ENCODE measurements around the gene LAMTOR5.

The LAMTOR5 gene

GRCh38 chr1:110407260-110408210 is at the start of gene LAMTOR5:
Gene LAMTOR5, minus strand, starts transcription at chr1:110407694. Its CDS starts 74 bp downstream, at chr1:110407620.
- DNase-seq (ENCODE audit: low spot score) = peak; percentile 92
- in situ Hi-C loops (cut with MboI; ENCODE audit: low sequenced_read_pairs, unreplicated experiment) = no loop called here
- peak; percentile 2 for TF ChIP-seq CTCF (IDR thresholded peaks at IDR 0.05; ENCODE audit: borderline replicate concordance, control extremely low read depth, extremely low read depth, insufficient read depth, missing control alignments)

GRCh38 chr1:110457206-110457605 is 49.7 kb upstream of the LAMTOR5 start:
- in situ Hi-C loops (cut with MboI; ENCODE audit: low sequenced_read_pairs, unreplicated experiment) = loop anchor here (10.0 kb wide), 2 partner anchors 132 to 252 kb away; no protein-coding TSS in a partner anchor
- no peak for DNase-seq (ENCODE audit: low spot score)
- TF ChIP-seq CTCF (IDR thresholded peaks at IDR 0.05; ENCODE audit: borderline replicate concordance, control extremely low read depth, extremely low read depth, insufficient read depth, missing control alignments) = no peak

- no peak for TF ChIP-seq CTCF (IDR thresholded peaks at IDR 0.05; ENCODE audit: borderline replicate concordance, control extremely low read depth, extremely low read depth, insufficient read depth, missing control alignments)
- DNase-seq (ENCODE audit: low spot score) = no peak
- in situ Hi-C loops (cut with MboI; ENCODE audit: low sequenced_read_pairs, unreplicated experiment) = loop anchor here (10.0 kb wide), 2 partner anchors 130 to 250 kb away; no protein-coding TSS in a partner anchor
Measured at GRCh38 chr1:110455151-110455550, 47.7 kb upstream of the LAMTOR5 start.

- DNase-seq (ENCODE audit: low spot score) = no peak
- no peak for TF ChIP-seq CTCF (IDR thresholded peaks at IDR 0.05; ENCODE audit: borderline replicate concordance, control extremely low read depth, extremely low read depth, insufficient read depth, missing control alignments)
- in situ Hi-C loops (cut with MboI; ENCODE audit: low sequenced_read_pairs, unreplicated experiment) = loop anchor here (10.0 kb wide), 2 partner anchors 130 to 250 kb away; no protein-coding TSS in a partner anchor
Measured at GRCh38 chr1:110454328-110454727, 46.8 kb upstream of the LAMTOR5 start.

GRCh38 chr1:110453829-110454228 is 46.3 kb upstream of the LAMTOR5 start:
- DNase-seq (ENCODE audit: low spot score) = no peak
- in situ Hi-C loops (cut with MboI; ENCODE audit: low sequenced_read_pairs, unreplicated experiment) = loop anchor here (10.0 kb wide), 2 partner anchors 129 to 249 kb away; no protein-coding TSS in a partner anchor
- TF ChIP-seq CTCF (IDR thresholded peaks at IDR 0.05; ENCODE audit: borderline replicate concordance, control extremely low read depth, extremely low read depth, insufficient read depth, missing control alignments) = no peak

- no peak for TF ChIP-seq CTCF (IDR thresholded peaks at IDR 0.05; ENCODE audit: borderline replicate concordance, control extremely low read depth, extremely low read depth, insufficient read depth, missing control alignments)
- in situ Hi-C loops (cut with MboI; ENCODE audit: low sequenced_read_pairs, unreplicated experiment) = loop anchor here (10.0 kb wide), 2 partner anchors 128 to 248 kb away; no protein-coding TSS in a partner anchor
- DNase-seq (ENCODE audit: low spot score) = no peak
Measured at GRCh38 chr1:110452330-110452729, 44.8 kb upstream of the LAMTOR5 start.

Data from GM13976 (cell line).